H1 (cell line): ENCODE measurements around the gene CAMK2G.
"Not testable (repeated sequence)": the region's sequence is repeated elsewhere in the genome, so short reads cannot be mapped to it uniquely, and the experiment has no call there.

Experiments used
- CTCF ChIP-seq, 3 experiments: IDR thresholded peaks; 1 replicate in 2 of 3; 2 replicates in 1 of 3; pipeline versions ENCODE4 v1.5.1 to v1.6.1; 2011; ENCODE audit warnings: low read length in 3 of 3, mild to moderate bottlenecking in 3 of 3, inconsistent platforms in 2 of 3, low read depth in 1 of 3, moderate library complexity in 1 of 3; ENCODE audit not compliant: insufficient read depth in 1 of 3; ENCODE audit errors: control extremely low read depth in 1 of 3
- FOSL1 ChIP-seq: IDR thresholded peaks from 2 replicates; pipeline ENCODE4 v1.6.1; 2011; ENCODE audit warnings: mild to moderate bottlenecking, low read depth, low read length, moderate library complexity; ENCODE audit not compliant: insufficient read depth
- SP2 ChIP-seq: IDR thresholded peaks from 2 replicates; pipeline ENCODE4 v1.6.1; 2012; ENCODE audit warnings: mild to moderate bottlenecking, low read length, inconsistent platforms

- not testable (repeated sequence) for TF ChIP-seq CTCF (IDR thresholded peaks at IDR 0.05; ENCODE audit: control extremely low read depth in 1 of 3, insufficient read depth in 1 of 3, low read depth in 1 of 3, low read length in 3 of 3); SP2; FOSL1
Observed at GRCh38 chr10:73889416-73889815, 15.1 kb upstream of the CAMK2G start.
